ENCODE results near the gene TNS3.

DNA sequence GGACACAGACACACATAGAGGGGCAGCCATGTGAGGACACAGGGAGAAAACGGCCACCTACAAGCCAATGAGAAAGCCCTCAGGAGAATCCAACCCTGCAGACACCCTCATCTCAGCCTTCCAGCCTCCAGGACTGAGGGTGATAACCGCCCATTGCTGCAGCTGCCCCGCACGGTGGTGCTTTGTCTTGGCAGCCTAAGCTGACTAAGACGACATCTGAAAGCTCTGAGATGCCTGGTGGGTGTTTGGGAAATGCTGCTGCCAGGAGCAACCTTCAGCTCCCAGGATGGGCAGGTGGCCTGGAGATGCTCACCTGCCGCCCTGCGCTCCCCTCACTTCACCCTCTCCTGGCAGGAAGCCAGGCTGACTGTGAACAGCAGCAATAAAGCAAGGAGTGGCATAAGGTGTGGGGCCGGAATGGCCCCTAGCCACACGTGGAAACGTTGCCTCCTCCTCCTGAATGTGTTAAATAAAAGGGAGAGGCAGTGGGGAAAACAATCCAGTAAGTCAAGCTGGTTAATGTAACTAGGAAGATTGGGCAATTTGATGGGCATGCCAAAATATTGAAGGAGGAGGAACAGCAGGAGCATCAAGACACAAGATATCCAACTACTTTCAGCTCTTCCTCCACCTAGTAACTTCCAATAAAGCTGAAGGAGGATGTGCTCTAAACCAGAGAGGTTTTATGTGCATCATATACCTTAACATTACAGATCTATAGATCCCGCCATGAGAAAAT is 121.5 kb downstream of the TNS3 start:
- TF ChIP-seq EZH2 (IDR thresholded peaks at IDR 0.05): no peak
- TF ChIP-seq POLR2AphosphoS5 (IDR thresholded peaks at IDR 0.05; ENCODE audit: borderline replicate concordance, low read depth, low read length): no peak
- no peak for TF ChIP-seq FOXP2 (optimal IDR thresholded peaks at IDR 0.05; ENCODE audit: control extremely low read depth, extremely low read length, insufficient read depth)
